GM23338 (cell line): ENCODE data around the gene NBAS. TPM values are rescaled to one million over a fixed set of nuclear protein-coding genes. Genes with fewer than 3 reads are reported as not detected.

Experiments
- ATAC-seq: fragments of 200-7000 bp; cut with Tn5 transposase; 3 replicates; pipeline ENCODE4 v1.9.1; 2020
- DNase-seq: peaks from one replicate; pipeline ENCODE4 v3.0.0-alpha.2; 2015; ENCODE audit warnings: low spot score
- H2AFZ ChIP-seq: fragments of 200-600 bp; sonication (generic); 2 replicates; pipeline ENCODE4 v1.8.0; 2016; ENCODE audit warnings: antibody characterized with exemption, mild to moderate bottlenecking, moderate library complexity
- H3F3A ChIP-seq: fragments of 200-600 bp; sonication (generic); replicated peaks from 2 replicates; pipeline ENCODE4 v1.8.0; 2017; ENCODE audit warnings: antibody characterized with exemption, mixed run types, low read depth
- H3K27ac ChIP-seq: fragments of 200-600 bp; sonication (generic); 2 replicates; pipeline ENCODE4 v1.6.1; 2016; ENCODE audit warnings: low read depth
- H3K27me3 ChIP-seq: fragments of 200-600 bp; sonication (generic); 2 replicates; pipeline ENCODE4 v1.8.0; 2016; ENCODE audit warnings: mild to moderate bottlenecking, mixed run types, moderate library complexity; ENCODE audit not compliant: insufficient read depth
- H3K36me3 ChIP-seq: fragments of 200-600 bp; sonication (generic); 2 replicates; pipeline ENCODE4 v1.8.0; 2016; ENCODE audit warnings: mild to moderate bottlenecking; ENCODE audit not compliant: insufficient read depth
- H3K4me1 ChIP-seq: fragments of 200-600 bp; sonication (generic); 2 replicates; pipeline ENCODE4 v1.8.0; 2016; ENCODE audit warnings: mild to moderate bottlenecking, moderate library complexity; ENCODE audit not compliant: insufficient read depth
- H3K4me2 ChIP-seq: fragments of 200-600 bp; sonication (generic); 2 replicates; pipeline ENCODE4 v1.7.1; 2017; ENCODE audit warnings: mixed run types
- H3K4me3 ChIP-seq: fragments of 200-600 bp; sonication (generic); 2 replicates; pipeline ENCODE4 v1.6.1; 2016; ENCODE audit warnings: mixed run types
- H3K79me2 ChIP-seq: fragments of 200-600 bp; sonication (generic); replicated peaks from 2 replicates; pipeline ENCODE4 v1.8.0; 2017; ENCODE audit warnings: mild to moderate bottlenecking; ENCODE audit not compliant: insufficient read depth
- H3K9me2 ChIP-seq: fragments of 200-600 bp; sonication (generic); 2 replicates; pipeline ENCODE4 v1.8.0; 2017; ENCODE audit not compliant: insufficient read depth
- H4K20me1 ChIP-seq: fragments of 200-600 bp; sonication (generic); replicated peaks from 2 replicates; pipeline ENCODE4 v1.8.0; 2017; ENCODE audit warnings: mild to moderate bottlenecking; ENCODE audit not compliant: insufficient read depth
- H3K27ac Mint-ChIP-seq: 2 replicates; pipeline ENCODE4 v1.8.0; 2020; ENCODE audit warnings: inconsistent platforms, mild to moderate bottlenecking, moderate library complexity, mixed read lengths
- H3K27me3 Mint-ChIP-seq: 3 replicates; pipeline ENCODE4 v1.8.0; 2022; ENCODE audit warnings: low read depth, mild to moderate bottlenecking, moderate library complexity, mixed read lengths, inconsistent platforms; ENCODE audit not compliant: insufficient read depth, poor library complexity
- H3K36me3 Mint-ChIP-seq: 3 replicates; pipeline ENCODE4 v1.8.0; 2021; ENCODE audit warnings: low read depth, mild to moderate bottlenecking, inconsistent platforms, moderate library complexity, mixed read lengths
- H3K4me1 Mint-ChIP-seq: 3 replicates; pipeline ENCODE4 v1.8.0; 2020; ENCODE audit warnings: mild to moderate bottlenecking, inconsistent platforms, mixed read lengths
- H3K4me3 Mint-ChIP-seq: 3 replicates; pipeline ENCODE4 v1.8.0; 2021; ENCODE audit warnings: moderate library complexity, mild to moderate bottlenecking, inconsistent platforms, mixed read lengths
- H3K9me3 Mint-ChIP-seq: 3 replicates; pipeline ENCODE4 v1.8.0; 2020; ENCODE audit warnings: moderate library complexity, mild to moderate bottlenecking, inconsistent platforms, mixed read lengths
- CREB1 ChIP-seq: fragments of 250-450 bp; sonication (Bioruptor Pico); IDR thresholded peaks from 2 replicates; pipeline ENCODE4 v1.5.0; 2020; ENCODE audit warnings: low read depth, mild to moderate bottlenecking, moderate library complexity
- CTCF ChIP-seq, 2 experiments: fragments of 200-600 bp in 1 of 2; sonication (generic) in 1 of 2; conservative IDR thresholded peaks; 2 replicates each; pipeline versions ENCODE4 v1.5.1 to v1.6.1; 2016 to 2017; ENCODE audit warnings: antibody characterized with exemption in 2 of 2, low read depth in 2 of 2, mild to moderate bottlenecking in 2 of 2, moderate library complexity in 1 of 2
- ETS1 ChIP-seq: IDR thresholded peaks from 2 replicates; pipeline ENCODE4 v1.6.1; 2016; ENCODE audit warnings: antibody characterized with exemption
- EZH2 ChIP-seq: fragments of 200-600 bp; sonication (generic); IDR thresholded peaks from one replicate; pipeline ENCODE4 v1.8.0; 2017; ENCODE audit warnings: antibody characterized with exemption, mild to moderate bottlenecking, low read depth; ENCODE audit not compliant: unreplicated experiment
- EZH2phosphoT487 ChIP-seq: fragments of 200-600 bp; sonication (generic); IDR thresholded peaks from one replicate; pipeline ENCODE4 v1.8.1; 2018; ENCODE audit warnings: antibody characterized with exemption; ENCODE audit not compliant: unreplicated experiment
- JUNB ChIP-seq: IDR thresholded peaks from one replicate; pipeline ENCODE4 v1.6.1; 2016; ENCODE audit warnings: antibody characterized with exemption; ENCODE audit not compliant: unreplicated experiment
- NANOG ChIP-seq: IDR thresholded peaks from 2 replicates; pipeline ENCODE4 v1.6.1; 2016; ENCODE audit warnings: antibody characterized with exemption, borderline replicate concordance
- POLR2AphosphoS5 ChIP-seq: IDR thresholded peaks from 2 replicates; pipeline ENCODE4 v1.6.1; 2016; ENCODE audit warnings: antibody characterized with exemption, low read depth
- REST ChIP-seq: IDR thresholded peaks from one replicate; pipeline ENCODE4 v1.6.1; 2018; ENCODE audit warnings: antibody characterized with exemption; ENCODE audit not compliant: unreplicated experiment
- STAT1 ChIP-seq: IDR thresholded peaks from one replicate; pipeline ENCODE4 v1.6.1; 2016; ENCODE audit warnings: antibody characterized with exemption; ENCODE audit not compliant: unreplicated experiment
- ZNF114 ChIP-seq: fragments of 250-450 bp; sonication (Bioruptor Pico); IDR thresholded peaks from 2 replicates; pipeline ENCODE4 v1.5.0; 2020; ENCODE audit warnings: mild to moderate bottlenecking, moderate library complexity
- ZNF331 ChIP-seq: fragments of 250-450 bp; sonication (Bioruptor Pico); IDR thresholded peaks from 2 replicates; pipeline ENCODE4 v1.5.0; 2020; ENCODE audit warnings: low read depth, mild to moderate bottlenecking, moderate library complexity
- ZNF462 ChIP-seq: fragments of 250-450 bp; sonication (Bioruptor Pico); IDR thresholded peaks from 2 replicates; pipeline ENCODE4 v1.5.0; 2020; ENCODE audit warnings: mild to moderate bottlenecking, moderate library complexity
- polyA plus RNA-seq: library from polyadenylated mRNA; unstranded; fragments of >200 nt; fragmentation: Nextera tagmentation; extraction: Ambion mirVana; gene quantifications from 2 replicates; pipeline ENCODE4 v1.2.1, GENCODE V29; 2016
- total RNA-seq: library from RNA; depleted of rRNA; stranded (reverse); fragments of >200 nt; shearing (Covaris generic); gene quantifications from 2 replicates; pipeline ENCODE4 v1.2.3, GENCODE V29; 2014

The NBAS gene
- total and polyA plus RNA-seq, 2 experiments from 2014 or later: 24.8 to 38.9 TPM

GRCh38 chr2:15510552-15510951 is 50.6 kb downstream of the NBAS start:
- peaks cover 12% of the 10 kb centered on the region; the same call in 2 of the 3 replicates for H3K4me1 Mint-ChIP-seq
- no peak for TF ChIP-seq CTCF (conservative IDR thresholded peaks at IDR 0.05; ENCODE audit: low read depth in 2 of 2)
- no peak for TF ChIP-seq NANOG
- TF ChIP-seq ZNF331 (CRISPR knock-in tag): no peak
- no peak for TF ChIP-seq POLR2AphosphoS5
- no peak for TF ChIP-seq STAT1
- TF ChIP-seq REST: no peak
- no peak for TF ChIP-seq CREB1
- no peak for TF ChIP-seq EZH2
- no peak for TF ChIP-seq ZNF114 (CRISPR knock-in tag)
- TF ChIP-seq ETS1: no peak
- no peak for TF ChIP-seq ZNF462
- TF ChIP-seq JUNB: no peak
- no peak for TF ChIP-seq EZH2phosphoT487
- peaks cover 4% of the 10 kb centered on the region; the same call in 1 of the 2 replicates for H3K36me3 ChIP-seq
- peaks cover 22% of the 10 kb centered on the region; the same call in 2 of the 3 replicates for H3K36me3 Mint-ChIP-seq
- H3K9me2 ChIP-seq: no peaks in the 10 kb centered on the region
- no peaks in the 10 kb centered on the region for H4K20me1 ChIP-seq
- H3K27ac Mint-ChIP-seq: no peak overlapping the region
- H3K4me1 ChIP-seq: peaks cover 7% of the 10 kb centered on the region; the same call in 1 of the 2 replicates
- H3K4me3 Mint-ChIP-seq: no peak overlapping the region
- no peak overlapping the region for H3K4me2 ChIP-seq
- no peaks in the 10 kb centered on the region for H3K27me3 ChIP-seq
- ATAC-seq (no peak), DNase-seq (no peak)
- H3K79me2 ChIP-seq: no peaks in the 10 kb centered on the region
- H3F3A ChIP-seq: no peaks in the 10 kb centered on the region
- no peak overlapping the region for H2AFZ ChIP-seq
- no peak overlapping the region for H3K4me3 ChIP-seq
- H3K27me3 Mint-ChIP-seq: no peaks in the 10 kb centered on the region
- H3K9me3 Mint-ChIP-seq: no peaks in the 10 kb centered on the region
- no peak overlapping the region for H3K27ac ChIP-seq
